Tibial nerve (tissue), 4 donors: ENCODE measurements around the gene RAB3GAP2. TPM values are rescaled to one million over a fixed set of nuclear protein-coding genes. Genes with fewer than 3 reads are reported as not detected.
"Not testable (repeated sequence)": the region's sequence is repeated elsewhere in the genome, so short reads cannot be mapped to it uniquely, and the experiment has no call there.

Experiments used
- DNase-seq, 2 donors: peaks; one replicate each; pipeline ENCODE4 v3.0.0-alpha.2; 2019; ENCODE audit warnings: low spot score in 2 of 2
- H3K27ac ChIP-seq, 4 donors: fragments of 200-600 bp; sonication (generic) in 3 of 4; one replicate each; pipeline ENCODE4 v1.5.1; 2017 to 2019; ENCODE audit warnings: mild to moderate bottlenecking in 1 of 4
- H3K27me3 ChIP-seq, 2 donors: fragments of 200-600 bp; sonication (generic) in 1 of 2; one replicate each; pipeline versions ENCODE4 v1.5.1 to v1.6.0; 2017 to 2019
- H3K36me3 ChIP-seq, 3 donors: fragments of 200-600 bp; sonication (generic); one replicate each; pipeline ENCODE4 v1.5.1; 2018 to 2019
- H3K4me1 ChIP-seq, 4 donors: fragments of 200-600 bp; sonication (generic) in 3 of 4; one replicate each; pipeline ENCODE4 v1.5.1; 2017 to 2019
- H3K4me3 ChIP-seq, 4 donors: fragments of 200-600 bp; sonication (generic) in 3 of 4; one replicate each; pipeline ENCODE4 v1.5.1; 2017 to 2019; ENCODE audit warnings: mild to moderate bottlenecking in 1 of 4, moderate library complexity in 1 of 4
- H3K9me3 ChIP-seq, 4 donors: fragments of 200-600 bp; sonication (generic) in 3 of 4; one replicate each; pipeline ENCODE4 v1.5.1; 2017 to 2019
- EP300 ChIP-seq, 2 donors: sonication (generic); formaldehyde crosslinking; IDR thresholded peaks; one replicate each; pipeline ENCODE4 v1.6.1; 2017; ENCODE audit warnings: antibody characterized with exemption in 2 of 2, mild to moderate bottlenecking in 1 of 2
- POLR2A ChIP-seq, 2 donors: fragments of 450-650 bp; IDR thresholded peaks; one replicate each; pipeline ENCODE4 v1.6.1; 2017; ENCODE audit warnings: antibody characterized with exemption in 2 of 2, mild to moderate bottlenecking in 2 of 2, moderate library complexity in 2 of 2
- WGBS, 2 donors: methylation state at CpG; one replicate each; pipeline ENCODE4 v1.1.5; 2018; 5-methylcytosine and 5-hydroxymethylcytosine counted together
- small RNA-seq: library from RNA; depleted of rRNA; stranded (forward); fragments of <200 nt; gene quantifications from one replicate; pipeline ENCODE3, GENCODE V24; 2016
- total RNA-seq, 4 donors: library from RNA; depleted of rRNA; stranded (reverse); fragments of >200 nt; gene quantifications; one replicate each; pipeline ENCODE4 v1.1.0, GENCODE V29; 2016
- TF ChIP-seq, protein P1 (sequence below), 5 experiments: fragments of 200-600 bp in 3 of 5; fragments of 450-650 bp in 2 of 5; sonication (generic) in 3 of 5; IDR thresholded peaks; one replicate each; pipeline ENCODE4 v1.5.1; 2016 to 2019; ENCODE audit warnings: antibody characterized with exemption in 5 of 5, mild to moderate bottlenecking in 3 of 5, moderate library complexity in 2 of 5

RAB3GAP2 gene
- total RNA-seq, 4 donors from 2014 or later: 30.6 to 36.8 (median 31.2) TPM

DNA sequence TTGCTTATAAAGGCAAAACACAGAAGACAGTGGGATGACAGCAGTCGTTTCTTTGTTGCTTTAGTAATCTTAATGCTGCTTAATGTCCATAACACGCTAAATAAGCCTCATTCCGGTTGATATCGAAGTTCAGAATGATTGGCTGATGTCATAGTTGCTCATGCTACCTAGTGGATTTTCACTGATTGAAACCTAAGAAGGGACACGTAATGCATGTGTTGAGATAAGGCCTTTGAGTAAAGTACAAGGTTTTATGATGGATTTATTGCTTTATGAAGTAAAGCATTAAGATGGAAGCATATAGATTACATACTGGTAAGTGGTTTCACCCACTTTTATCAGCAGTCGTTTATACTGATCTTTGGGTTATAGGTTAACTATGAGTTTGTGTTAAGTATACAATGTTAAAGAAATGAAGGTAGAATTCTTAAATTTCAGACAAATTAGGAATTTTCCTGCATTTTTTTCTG lies 153.2 kb downstream of the RAB3GAP2 start:
- no peak overlapping the region for H3K27ac ChIP-seq
- no peaks in the 10 kb centered on the region for H3K27me3 ChIP-seq
- WGBS, 2 donors: 84 to 87% methylated on average over 6 of the region's 6 CpGs
- DNase-seq: no peak
- no peaks in the 10 kb centered on the region for H3K9me3 ChIP-seq
- TF ChIP-seq POLR2A (IDR thresholded peaks at IDR 0.05) (no peak), EP300 (IDR thresholded peaks at IDR 0.05) (no peak)
- TF ChIP-seq, protein P1, sequence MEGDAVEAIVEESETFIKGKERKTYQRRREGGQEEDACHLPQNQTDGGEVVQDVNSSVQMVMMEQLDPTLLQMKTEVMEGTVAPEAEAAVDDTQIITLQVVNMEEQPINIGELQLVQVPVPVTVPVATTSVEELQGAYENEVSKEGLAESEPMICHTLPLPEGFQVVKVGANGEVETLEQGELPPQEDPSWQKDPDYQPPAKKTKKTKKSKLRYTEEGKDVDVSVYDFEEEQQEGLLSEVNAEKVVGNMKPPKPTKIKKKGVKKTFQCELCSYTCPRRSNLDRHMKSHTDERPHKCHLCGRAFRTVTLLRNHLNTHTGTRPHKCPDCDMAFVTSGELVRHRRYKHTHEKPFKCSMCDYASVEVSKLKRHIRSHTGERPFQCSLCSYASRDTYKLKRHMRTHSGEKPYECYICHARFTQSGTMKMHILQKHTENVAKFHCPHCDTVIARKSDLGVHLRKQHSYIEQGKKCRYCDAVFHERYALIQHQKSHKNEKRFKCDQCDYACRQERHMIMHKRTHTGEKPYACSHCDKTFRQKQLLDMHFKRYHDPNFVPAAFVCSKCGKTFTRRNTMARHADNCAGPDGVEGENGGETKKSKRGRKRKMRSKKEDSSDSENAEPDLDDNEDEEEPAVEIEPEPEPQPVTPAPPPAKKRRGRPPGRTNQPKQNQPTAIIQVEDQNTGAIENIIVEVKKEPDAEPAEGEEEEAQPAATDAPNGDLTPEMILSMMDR (IDR thresholded peaks at IDR 0.05): no peak
- peaks cover 0 to 3% (median 0%) of the 10 kb centered on the region in 4 donors for H3K4me1 ChIP-seq
- H3K4me3 ChIP-seq: no peak overlapping the region
- H3K36me3 ChIP-seq: peaks cover 0 to 31% (median 0%) of the 10 kb centered on the region in 3 donors

DNA sequence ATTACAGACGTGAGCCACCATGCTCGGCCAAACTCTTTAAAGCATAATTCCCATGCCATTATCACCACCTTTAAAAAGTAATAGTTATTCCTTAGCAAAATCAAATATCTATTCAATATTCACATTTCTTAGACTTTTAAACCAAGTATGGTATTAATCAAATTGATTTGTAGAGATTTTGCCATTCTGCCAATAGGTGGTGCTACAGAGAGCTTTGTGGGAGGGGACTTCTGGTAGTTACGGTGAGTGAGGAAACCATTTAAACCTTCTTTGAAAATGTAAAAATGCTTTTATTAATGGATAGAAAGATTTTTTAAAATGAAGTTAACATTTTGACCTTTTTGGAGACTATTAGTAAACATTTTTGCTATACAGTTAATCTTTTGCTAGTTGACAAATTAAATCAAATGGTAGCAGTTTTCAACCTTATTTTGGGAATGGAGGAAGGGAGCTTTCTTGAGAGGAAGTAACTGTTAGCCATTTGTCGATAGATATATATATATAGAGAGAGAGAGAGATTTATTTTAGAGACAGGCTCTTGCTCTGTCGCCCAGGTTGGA lies 159.0 kb downstream of the RAB3GAP2 start:
- WGBS, 2 donors: 74 to 75% methylated on average over 5 of the region's 5 CpGs
- TF ChIP-seq, protein P1 (IDR thresholded peaks at IDR 0.05): peak in 3 of 5 experiments; percentile 32 to 48 (median 39)
- TF ChIP-seq POLR2A (IDR thresholded peaks at IDR 0.05): no peak
- H3K4me3 ChIP-seq: no peak overlapping the region

DNA sequence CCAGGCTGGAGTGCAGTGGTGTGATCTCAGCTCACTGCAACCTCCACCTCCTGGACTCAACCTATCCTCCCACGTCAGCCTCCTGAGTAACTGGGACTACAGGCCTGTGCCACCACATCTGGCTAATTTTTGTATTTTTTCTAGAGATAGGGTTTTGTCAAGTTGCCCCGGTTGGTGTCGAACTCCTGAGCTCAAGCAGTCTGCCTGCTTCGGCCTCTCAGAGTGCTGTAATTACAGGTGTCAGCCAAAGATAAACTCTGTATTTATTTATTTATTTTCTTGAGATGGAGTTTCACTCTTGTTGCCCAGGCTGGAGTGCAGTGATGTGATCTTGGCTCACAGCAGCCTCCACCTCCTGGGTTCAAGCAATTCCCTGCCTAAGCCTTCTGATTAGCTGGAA lies 159.7 kb downstream of the RAB3GAP2 start:
- not testable (repeated sequence) for H3K27ac ChIP-seq, H3K9me3 ChIP-seq, H3K27me3 ChIP-seq, DNase-seq, H3K4me3 ChIP-seq, H3K4me1 ChIP-seq
- WGBS, 2 donors: 94 to 100% methylated on average over 4 of the region's 4 CpGs
- H3K36me3 ChIP-seq: peaks cover 0 to 79% (median 6%) of the 10 kb centered on the region in 3 donors

More for the DNA sequence above, 159.0 kb downstream of the RAB3GAP2 start:
- Histone ChIP-seq H3K4me1 (no peaks in the 10 kb centered on the region), H3K27ac (no peak overlapping the region), H3K27me3 (no peaks in the 10 kb centered on the region), H3K9me3 (no peaks in the 10 kb centered on the region), H3K36me3 (peaks cover 0 to 73% (median 0%) of the 10 kb centered on the region in 3 donors)
- no peak for DNase-seq

DNA sequence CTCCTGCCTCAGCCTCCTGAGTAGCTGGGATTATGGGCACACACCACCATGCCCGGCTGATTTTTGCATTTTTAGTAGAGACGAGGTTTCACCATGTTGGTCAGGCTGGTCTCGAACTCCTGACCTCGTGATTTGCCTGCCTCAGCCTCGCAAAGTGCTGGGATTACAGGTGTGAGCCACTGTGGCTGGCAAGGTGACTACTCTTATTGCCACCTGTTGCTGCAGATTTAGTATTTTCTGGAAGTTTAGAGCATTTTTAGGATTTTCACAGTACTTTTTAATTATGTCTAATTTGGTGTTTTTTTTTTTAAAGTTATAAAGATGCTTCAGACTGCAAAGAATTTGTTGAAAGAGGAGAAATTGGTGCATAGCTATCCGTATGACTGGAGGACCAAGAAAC lies 161.8 kb downstream of the RAB3GAP2 start:
- H3K36me3 ChIP-seq: peaks cover 0 to 86% (median 13%) of the 10 kb centered on the region in 3 donors
- H3K27ac ChIP-seq, H3K9me3 ChIP-seq, H3K27me3 ChIP-seq, DNase-seq, H3K4me1 ChIP-seq, H3K4me3 ChIP-seq: not testable (repeated sequence)
- 91 to 95% methylated on average over 6 of the region's 6 CpGs for WGBS, 2 donors

DNA sequence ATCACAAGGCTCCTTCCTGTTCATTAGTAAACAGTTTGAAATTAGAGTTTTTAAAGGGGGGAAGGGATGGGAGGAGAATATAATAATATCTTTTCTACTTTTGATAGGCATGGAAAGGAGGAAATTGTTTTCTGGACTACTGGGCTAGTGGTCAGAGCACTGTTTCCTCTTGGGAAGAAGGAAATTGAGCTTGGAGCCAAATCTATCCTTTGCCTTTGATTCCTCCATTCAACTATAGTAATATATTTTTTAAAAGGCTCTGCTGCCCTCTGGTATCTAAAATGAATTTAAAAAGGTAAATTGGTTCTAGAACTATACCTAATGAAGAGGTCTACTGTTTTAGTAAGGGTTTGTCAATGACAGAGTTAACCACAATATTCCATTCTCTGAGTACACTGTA lies 172.4 kb downstream of the RAB3GAP2 start:
- Histone ChIP-seq H3K4me3 (no peak overlapping the region), H3K36me3 (peaks cover 0 to 84% (median 5%) of the 10 kb centered on the region in 3 donors), H3K27ac (no peak overlapping the region), H3K4me1 (peaks cover 0 to 21% (median 12%) of the 10 kb centered on the region in 4 donors), H3K9me3 (no peaks in the 10 kb centered on the region), H3K27me3 (no peaks in the 10 kb centered on the region)
- no peak for TF ChIP-seq EP300 (IDR thresholded peaks at IDR 0.05)
- TF ChIP-seq POLR2A (IDR thresholded peaks at IDR 0.05): no peak
- TF ChIP-seq, protein P1 (IDR thresholded peaks at IDR 0.05): no peak
- DNase-seq: no peak

Small RNAs within 50 kb of the gene (small RNA-seq; reads per million reads assigned to genes)
- not detected for gene MIR194-1
- 1.2 reads per million, percentile 32 among the genes with 10 or more reads in this experiment for gene MIR215
- gene MIR664A: not detected
- 0.47 reads per million for gene SNORA36B

Other genes starting within 250 kb of the RAB3GAP2 start
- 10 to 100 TPM; 38.1 to 53.8 (median 43.4) TPM for gene EPRS1, start 225.9 kb downstream of the RAB3GAP2 start, total RNA-seq
- gene BPNT1, start 182.7 kb downstream of the RAB3GAP2 start, total RNA-seq: 10 to 100 TPM; 16.1 to 25.9 (median 19.2) TPM
- gene IARS2, start 178.3 kb downstream of the RAB3GAP2 start, total RNA-seq: 10 to 100 TPM; 43.3 to 59.0 (median 52.0) TPM